Tibial nerve (tissue), 3 donors: ENCODE measurements around the gene DLGAP4.

Experiments
- CTCF ChIP-seq, 5 experiments: fragments of 200-600 bp in 3 of 5; fragments of 450-650 bp in 2 of 5; sonication (generic) in 3 of 5; IDR thresholded peaks; one replicate each; pipeline ENCODE4 v1.5.1; 2016 to 2019; ENCODE audit warnings: antibody characterized with exemption in 5 of 5, mild to moderate bottlenecking in 3 of 5, moderate library complexity in 2 of 5
- POLR2A ChIP-seq, 2 donors: fragments of 450-650 bp; IDR thresholded peaks; one replicate each; pipeline ENCODE4 v1.6.1; 2017; ENCODE audit warnings: antibody characterized with exemption in 2 of 2, mild to moderate bottlenecking in 2 of 2, moderate library complexity in 2 of 2

- no peak for TF ChIP-seq CTCF (IDR thresholded peaks at IDR 0.05)
- TF ChIP-seq POLR2A (IDR thresholded peaks at IDR 0.05), result no peak
These were observed 43.7 kb upstream of the DLGAP4 start for GRCh38 chr20:36262440-36262839.
